HPDE6-E6E7 (cell line): Measurements from ENCODE around the gene MYOM3.

Source experiments
- DNase-seq: peaks from one replicate; pipeline ENCODE4 v3.0.0; 2011; ENCODE audit warnings: missing footprints; ENCODE audit errors: extremely low spot score

MYOM3 gene

DNA sequence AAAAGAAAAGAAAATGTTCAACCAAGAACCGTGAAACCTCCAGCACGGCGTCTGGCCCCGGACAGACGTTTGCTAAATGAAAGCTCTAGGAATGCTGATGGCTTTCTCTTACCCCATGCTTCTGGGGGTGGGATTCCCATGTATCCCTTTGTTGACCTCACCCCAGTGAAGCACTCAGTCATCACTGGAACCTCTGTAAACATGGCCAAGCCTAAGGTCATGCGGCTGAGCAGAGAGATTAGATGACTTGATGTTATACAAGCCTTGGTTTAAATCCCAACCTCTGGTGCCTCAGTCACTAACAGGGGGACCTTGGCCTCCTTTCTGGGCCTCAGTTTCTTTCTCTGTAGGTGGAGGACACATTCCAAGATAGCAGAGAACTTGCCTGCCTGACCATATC is 2.8 kb upstream of the MYOM3 start:
- no peak for DNase-seq

- DNase-seq, result no peak
Measured at GRCh38 chr1:24113641-24114033, 1.7 kb upstream of the MYOM3 start.

DNA sequence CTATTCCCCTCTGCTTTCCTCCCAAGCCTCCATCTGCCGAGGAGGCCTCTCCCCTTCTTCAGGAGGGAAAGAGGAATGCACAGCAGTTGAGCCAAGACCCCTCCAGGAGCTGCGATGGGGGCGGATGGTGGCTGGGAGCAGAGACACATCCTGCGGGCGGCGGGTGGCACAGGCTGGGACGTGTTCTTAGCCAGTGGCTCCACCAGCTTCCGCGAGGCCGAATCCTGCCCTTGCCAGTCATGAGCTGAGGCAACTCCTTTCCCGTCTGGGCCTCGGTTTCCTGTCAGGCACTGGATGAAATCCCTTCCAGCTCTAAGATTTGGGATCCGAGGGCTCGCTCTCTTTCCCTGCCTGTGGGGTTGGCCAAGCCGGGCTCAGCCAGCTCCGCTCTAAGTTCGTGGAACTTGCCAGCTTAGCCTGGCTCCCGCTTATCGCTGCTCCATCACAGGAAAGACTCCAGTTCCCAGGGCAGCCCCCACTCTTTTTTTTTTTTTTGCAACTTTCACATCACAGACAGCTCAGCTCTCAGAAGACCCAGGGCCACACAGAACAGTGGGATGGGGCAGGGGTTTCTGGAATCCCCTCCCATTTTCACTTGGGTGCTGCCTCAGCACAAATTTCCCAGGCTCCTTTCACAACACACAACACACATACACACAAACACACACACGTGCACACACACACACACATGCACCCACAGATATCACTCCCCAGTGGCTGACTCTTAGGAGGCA is 506 bp downstream of the MYOM3 start:
- DNase-seq, result peak; percentile 22

GRCh38 chr1:24110642-24111261 is 1.2 kb downstream of the MYOM3 start:
- no peak for DNase-seq

DNA sequence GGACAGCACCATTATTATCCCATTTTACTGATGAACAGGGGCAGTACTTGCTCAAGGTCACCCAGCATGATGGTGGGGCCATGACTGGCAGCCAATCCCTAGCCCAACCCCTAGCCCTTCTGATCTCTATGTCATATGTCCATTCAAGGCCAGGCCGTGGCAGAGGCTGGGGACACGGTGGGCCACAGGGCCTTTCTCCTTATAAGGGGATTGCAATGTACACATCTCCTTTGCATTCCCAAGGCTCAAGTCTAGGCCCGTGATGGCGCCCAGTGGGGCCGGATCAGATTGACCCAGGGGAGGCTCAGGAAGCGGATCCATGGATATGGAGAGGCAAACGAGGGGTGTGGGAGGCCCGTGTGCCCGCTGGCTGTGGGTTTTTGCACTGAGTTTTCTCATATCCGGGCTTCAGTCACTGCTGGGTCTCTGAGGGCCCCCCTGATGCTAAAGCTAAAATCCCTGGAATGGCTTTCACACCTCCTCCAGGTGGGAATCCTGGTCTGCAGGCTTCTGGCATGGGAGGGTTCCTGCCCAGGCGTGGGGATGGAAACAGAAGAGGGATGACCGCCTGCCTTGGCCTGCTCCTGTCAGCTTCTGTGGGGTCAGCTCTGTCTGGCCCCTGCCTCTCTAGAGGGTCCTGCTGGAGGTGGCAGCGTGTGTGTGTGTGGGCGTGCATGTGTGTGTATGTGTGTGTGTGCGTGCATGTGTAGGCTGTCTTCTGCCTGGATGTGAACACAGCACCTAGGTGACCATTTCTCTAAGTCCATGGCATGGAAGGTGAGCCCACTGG is 2.1 kb downstream of the MYOM3 start:
- DNase-seq, result no peak

- no peak for DNase-seq
Measured at GRCh38 chr1:24109166-24109483, 2.8 kb downstream of the MYOM3 start.

- peak; percentile 93 for DNase-seq
Measured at GRCh38 chr1:24108334-24109165, 3.4 kb downstream of the MYOM3 start.

GRCh38 chr1:24107462-24108138 is 4.3 kb downstream of the MYOM3 start:
- DNase-seq, result peak; percentile 35

GRCh38 chr1:24105368-24106160 is 6.4 kb downstream of the MYOM3 start:
- DNase-seq, result no peak

DNA sequence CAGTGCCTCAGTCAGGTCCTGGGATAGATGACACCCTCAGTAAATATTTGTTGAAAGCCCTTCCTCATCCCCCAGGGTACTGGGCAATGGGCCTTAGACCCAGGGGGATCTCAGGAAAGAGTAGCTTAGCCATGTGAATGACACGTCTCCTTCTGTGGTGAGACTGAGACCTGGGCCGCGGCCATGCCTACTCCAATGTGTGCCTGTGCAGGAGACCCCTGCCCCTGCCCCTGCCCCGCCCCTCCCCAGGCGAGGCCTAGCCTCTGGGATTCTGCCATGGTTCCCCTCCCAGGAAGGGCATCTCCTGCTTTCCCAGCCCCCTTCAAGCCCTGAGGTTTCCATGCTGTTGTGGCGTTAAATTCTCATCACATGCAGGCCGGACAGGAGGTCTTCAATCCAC is 7.1 kb downstream of the MYOM3 start:
- DNase-seq, result no peak

DNA sequence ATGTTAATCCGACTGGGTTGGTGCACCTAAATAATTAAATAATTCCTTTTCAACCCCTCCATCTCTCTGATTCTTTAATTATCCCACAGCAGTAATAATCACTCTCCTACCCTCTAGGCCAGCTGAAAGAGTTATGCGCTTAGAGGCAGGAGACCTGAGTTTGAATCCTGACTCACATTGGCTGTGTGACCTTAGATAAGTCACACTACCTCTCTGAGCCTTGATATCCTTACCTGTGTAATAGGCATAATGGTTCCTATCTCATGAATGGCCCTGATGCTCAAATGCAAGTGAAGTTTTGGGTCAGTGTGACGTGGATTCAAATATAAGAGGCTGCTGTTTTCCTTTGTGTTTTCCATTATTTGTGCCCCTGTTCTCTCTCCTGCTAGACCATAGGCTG is 8.1 kb downstream of the MYOM3 start:
- no peak for DNase-seq

DNA sequence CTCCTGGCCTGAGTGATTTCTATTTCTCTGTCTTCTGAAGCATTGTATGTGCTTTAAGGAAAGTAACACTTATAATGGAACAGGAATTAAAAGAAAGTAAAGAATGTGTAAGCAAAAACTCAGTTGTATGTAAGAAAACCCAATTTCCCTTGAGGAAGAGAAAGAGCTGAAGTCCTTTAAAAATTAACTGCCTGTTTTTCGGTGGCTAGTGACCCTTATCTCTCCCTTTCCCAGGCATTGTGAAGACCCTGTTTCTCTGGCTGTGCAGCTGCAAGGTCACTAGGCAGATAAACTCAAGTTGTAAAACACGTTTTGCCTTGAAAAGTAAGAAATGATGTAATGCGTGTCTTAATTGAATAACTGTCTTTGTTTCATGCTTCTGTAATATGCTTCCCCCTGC is 8.5 kb downstream of the MYOM3 start:
- no peak for DNase-seq

- no peak for DNase-seq
Measured at GRCh38 chr1:24102961-24103360, 9.0 kb downstream of the MYOM3 start.

GRCh38 chr1:24101796-24102586 is 9.9 kb downstream of the MYOM3 start:
- DNase-seq, result no peak

GRCh38 chr1:24100945-24101737 is 10.8 kb downstream of the MYOM3 start:
- DNase-seq, result no peak

GRCh38 chr1:24098943-24099638 is 12.8 kb downstream of the MYOM3 start:
- no peak for DNase-seq

GRCh38 chr1:24098102-24098501 is 13.8 kb downstream of the MYOM3 start:
- no peak for DNase-seq

DNA sequence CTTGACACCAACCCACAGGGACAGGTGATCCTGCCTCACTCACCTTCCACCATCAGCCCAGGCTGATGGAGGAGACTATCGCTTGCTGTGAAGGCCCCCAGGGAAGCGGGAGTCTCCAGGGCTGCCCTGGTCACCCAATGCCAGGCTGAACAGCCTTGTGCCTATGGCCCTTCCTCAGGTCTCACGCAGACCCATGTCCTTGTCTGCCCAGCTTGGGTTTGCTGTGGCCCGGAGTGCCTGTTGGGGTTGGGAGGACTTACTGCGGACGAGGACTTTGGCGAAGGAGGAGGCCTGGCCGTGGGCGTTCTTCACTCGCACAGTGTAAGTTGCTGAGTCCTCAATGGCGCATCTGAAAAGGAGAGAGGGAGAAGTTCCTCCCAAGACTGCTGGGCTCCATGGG is 14.3 kb downstream of the MYOM3 start:
- DNase-seq, result no peak

DNA sequence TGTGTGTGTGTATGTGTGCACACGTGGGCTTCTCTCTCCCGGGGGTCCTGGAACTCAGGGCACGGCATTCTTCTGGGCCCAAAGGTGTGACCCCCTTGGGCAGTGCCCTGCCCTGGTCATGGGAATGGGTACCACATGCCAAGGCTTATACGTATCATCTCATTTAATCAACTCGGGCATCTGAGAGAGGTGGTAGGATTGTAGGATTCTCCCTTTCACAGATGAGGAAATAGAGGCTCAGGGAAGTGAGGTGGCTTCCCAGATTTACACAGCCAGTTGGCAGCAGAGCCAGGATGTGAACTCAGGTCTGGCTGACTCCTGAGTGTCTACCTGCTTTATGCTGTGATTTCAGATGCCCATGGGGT is 15.2 kb downstream of the MYOM3 start:
- DNase-seq, result no peak
